ENCODE data around the gene DUS4L. TPM values are rescaled to one million over a fixed set of nuclear protein-coding genes. Genes with fewer than 3 reads are reported as not detected.

The DUS4L gene
- total RNA-seq, 1 donor: 5.4 TPM

GRCh38 chr7:107594961-107595737 is 31.4 kb downstream of the DUS4L start:
- no peaks in the 10 kb centered on the region for H3K9me3 ChIP-seq (ENCODE audit: low read depth, low read length)
- no peak overlapping the region for H2AFZ ChIP-seq (ENCODE audit: low read length)
- DNase-seq (ENCODE audit: insufficient read length, low spot score, missing footprints): no peak
- no peaks in the 10 kb centered on the region for H3K27me3 ChIP-seq (ENCODE audit: insufficient read depth, low read length)
- H3K27ac ChIP-seq (ENCODE audit: low read depth, low read length): peak overlapping the region; percentile 80
- peak overlapping the region; percentile 56 for H3K4me2 ChIP-seq (ENCODE audit: insufficient read depth, low read length)
- H4K20me1 ChIP-seq (ENCODE audit: insufficient read depth, low read length): no peaks in the 10 kb centered on the region
- H3K4me1 ChIP-seq (ENCODE audit: insufficient read depth, low read length): peaks cover 24% of the 10 kb centered on the region
- no peaks in the 10 kb centered on the region for H3K79me2 ChIP-seq (ENCODE audit: insufficient read depth, low read length)
- no peak for TF ChIP-seq CTCF (IDR thresholded peaks at IDR 0.05; ENCODE audit: extremely low read depth, low read depth, low read length)
- H3K36me3 ChIP-seq (ENCODE audit: insufficient read depth, low read length): peaks cover 20% of the 10 kb centered on the region
- H3K4me3 ChIP-seq (ENCODE audit: insufficient read depth, low read length): no peak overlapping the region

- no peak overlapping the region for H3K27ac ChIP-seq (ENCODE audit: low read depth, low read length)
- no peak overlapping the region for H2AFZ ChIP-seq (ENCODE audit: low read length)
- peaks cover 21% of the 10 kb centered on the region for H3K4me1 ChIP-seq (ENCODE audit: insufficient read depth, low read length)
- DNase-seq (ENCODE audit: insufficient read length, low spot score, missing footprints): no peak
- no peaks in the 10 kb centered on the region for H3K27me3 ChIP-seq (ENCODE audit: insufficient read depth, low read length)
- H3K4me2 ChIP-seq (ENCODE audit: insufficient read depth, low read length): no peak overlapping the region
- no peaks in the 10 kb centered on the region for H3K9me3 ChIP-seq (ENCODE audit: low read depth, low read length)
- H4K20me1 ChIP-seq (ENCODE audit: insufficient read depth, low read length): no peaks in the 10 kb centered on the region
- TF ChIP-seq CTCF (IDR thresholded peaks at IDR 0.05; ENCODE audit: extremely low read depth, low read depth, low read length): no peak
- H3K4me3 ChIP-seq (ENCODE audit: insufficient read depth, low read length): no peak overlapping the region
- peaks cover 20% of the 10 kb centered on the region for H3K36me3 ChIP-seq (ENCODE audit: insufficient read depth, low read length)
- H3K79me2 ChIP-seq (ENCODE audit: insufficient read depth, low read length): no peaks in the 10 kb centered on the region
These were observed 33.3 kb downstream of the DUS4L start for GRCh38 chr7:107596881-107597581.

GRCh38 chr7:107597582-107597916 is 33.8 kb downstream of the DUS4L start:
- Histone ChIP-seq H3K27ac (ENCODE audit: low read depth, low read length) (no peak overlapping the region), H3K4me1 (ENCODE audit: insufficient read depth, low read length) (peaks cover 15% of the 10 kb centered on the region), H3K79me2 (ENCODE audit: insufficient read depth, low read length) (no peaks in the 10 kb centered on the region), H3K9me3 (ENCODE audit: low read depth, low read length) (no peaks in the 10 kb centered on the region), H3K36me3 (ENCODE audit: insufficient read depth, low read length) (peaks cover 26% of the 10 kb centered on the region), H2AFZ (ENCODE audit: low read length) (no peak overlapping the region), H3K27me3 (ENCODE audit: insufficient read depth, low read length) (no peaks in the 10 kb centered on the region), H3K4me3 (ENCODE audit: insufficient read depth, low read length) (no peak overlapping the region), H3K4me2 (ENCODE audit: insufficient read depth, low read length) (no peak overlapping the region), H4K20me1 (ENCODE audit: insufficient read depth, low read length) (no peaks in the 10 kb centered on the region)
- TF ChIP-seq CTCF (IDR thresholded peaks at IDR 0.05; ENCODE audit: extremely low read depth, low read depth, low read length): no peak
- no peak for DNase-seq (ENCODE audit: insufficient read length, low spot score, missing footprints)

GRCh38 chr7:107597953-107598352 is 34.2 kb downstream of the DUS4L start:
- Histone ChIP-seq H3K4me2 (ENCODE audit: insufficient read depth, low read length) (no peak overlapping the region), H3K4me3 (ENCODE audit: insufficient read depth, low read length) (no peak overlapping the region), H4K20me1 (ENCODE audit: insufficient read depth, low read length) (no peaks in the 10 kb centered on the region), H3K9me3 (ENCODE audit: low read depth, low read length) (no peaks in the 10 kb centered on the region), H3K27me3 (ENCODE audit: insufficient read depth, low read length) (no peaks in the 10 kb centered on the region), H3K27ac (ENCODE audit: low read depth, low read length) (no peak overlapping the region), H3K36me3 (ENCODE audit: insufficient read depth, low read length) (peaks cover 28% of the 10 kb centered on the region), H3K79me2 (ENCODE audit: insufficient read depth, low read length) (no peaks in the 10 kb centered on the region), H3K4me1 (ENCODE audit: insufficient read depth, low read length) (peaks cover 15% of the 10 kb centered on the region), H2AFZ (ENCODE audit: low read length) (no peak overlapping the region)
- no peak for TF ChIP-seq CTCF (IDR thresholded peaks at IDR 0.05; ENCODE audit: extremely low read depth, low read depth, low read length)
- no peak for DNase-seq (ENCODE audit: insufficient read length, low spot score, missing footprints)
